OCI-LY3 (cell line): ENCODE results near the gene TBCK.

Experiments
- H2AFZ ChIP-seq: fragments of 200-600, 300-600 bp; shearing (Covaris generic); 2 replicates; pipeline ENCODE4 v1.6.0; 2014; ENCODE audit warnings: antibody characterized with exemption, low read depth, low read length
- H3K27ac ChIP-seq: fragments of 200-600, 300-600 bp; sonication (generic); 2 replicates; pipeline ENCODE4 v1.5.1; 2014; ENCODE audit warnings: mild to moderate bottlenecking, low read length, moderate library complexity, mixed read lengths
- H3K27me3 ChIP-seq: fragments of 200-600, 300-600 bp; sonication (generic); 2 replicates; pipeline ENCODE4 v1.6.1; 2014; ENCODE audit warnings: low read depth, low read length, mixed read lengths
- H3K36me3 ChIP-seq: fragments of 200-600, 300-600 bp; sonication (generic); replicated peaks from 2 replicates; pipeline ENCODE3; 2014; ENCODE audit warnings: low read depth, low read length, mixed read lengths
- H3K4me1 ChIP-seq: fragments of 300-600, 200-600 bp; sonication (generic); 2 replicates; pipeline ENCODE4 v1.6.1; 2014; ENCODE audit warnings: low read length, mixed read lengths
- H3K4me2 ChIP-seq: fragments of 200-600, 300-600 bp; sonication (generic); 2 replicates; pipeline ENCODE4 v1.6.1; 2014; ENCODE audit warnings: low read length, mixed read lengths
- H3K4me3 ChIP-seq: fragments of 300-600, 200-600 bp; sonication (generic); 2 replicates; pipeline ENCODE4 v1.5.1; 2014; ENCODE audit warnings: antibody characterized with exemption, mild to moderate bottlenecking, low read length, moderate library complexity
- H3K79me2 ChIP-seq: fragments of 300-600, 200-600 bp; shearing (Covaris generic); 2 replicates; pipeline ENCODE4 v1.6.1; 2014; ENCODE audit warnings: mild to moderate bottlenecking, low read length, mixed read lengths
- H3K9ac ChIP-seq: fragments of 300-600, 200-600 bp; shearing (Covaris generic); 2 replicates; pipeline ENCODE4 v1.6.0; 2014; ENCODE audit warnings: mild to moderate bottlenecking, low read length, moderate library complexity
- H3K9me3 ChIP-seq: fragments of 200-600, 300-600 bp; shearing (Covaris generic); 2 replicates; pipeline ENCODE4 v1.6.1; 2014; ENCODE audit warnings: low read length, mixed read lengths; ENCODE audit not compliant: insufficient read depth
- H4K20me1 ChIP-seq: fragments of 200-600, 300-600 bp; sonication (generic); 2 replicates; pipeline ENCODE4 v1.6.1; 2016; ENCODE audit warnings: low read length, mixed read lengths; ENCODE audit not compliant: insufficient read depth
- CTCF ChIP-seq: fragments of 200-600, 300-600 bp; sonication (generic); IDR thresholded peaks from 2 replicates; pipeline ENCODE4 v1.5.1; 2014; ENCODE audit warnings: antibody characterized with exemption, low read length, low read depth
- EZH2phosphoT487 ChIP-seq: fragments of 200-600 bp; shearing (Covaris generic); IDR thresholded peaks from 2 replicates; pipeline ENCODE4 v1.6.1; 2018; ENCODE audit warnings: antibody characterized with exemption, mixed run types, low read depth

TBCK gene

GRCh38 chr4:106261980-106262379 is 54.0 kb downstream of the TBCK start:
- no peaks in the 10 kb centered on the region for H3K27me3 ChIP-seq
- TF ChIP-seq EZH2phosphoT487: no peak
- H3K27ac ChIP-seq: no peak overlapping the region
- no peaks in the 10 kb centered on the region for H3K36me3 ChIP-seq
- no peaks in the 10 kb centered on the region for H4K20me1 ChIP-seq
- H3K79me2 ChIP-seq: no peaks in the 10 kb centered on the region
- no peak overlapping the region for H3K4me3 ChIP-seq
- no peaks in the 10 kb centered on the region for H3K9me3 ChIP-seq
- H3K4me2 ChIP-seq: no peak overlapping the region
- no peak overlapping the region for H3K9ac ChIP-seq
- H3K4me1 ChIP-seq: no peaks in the 10 kb centered on the region
- no peak overlapping the region for H2AFZ ChIP-seq

DNA sequence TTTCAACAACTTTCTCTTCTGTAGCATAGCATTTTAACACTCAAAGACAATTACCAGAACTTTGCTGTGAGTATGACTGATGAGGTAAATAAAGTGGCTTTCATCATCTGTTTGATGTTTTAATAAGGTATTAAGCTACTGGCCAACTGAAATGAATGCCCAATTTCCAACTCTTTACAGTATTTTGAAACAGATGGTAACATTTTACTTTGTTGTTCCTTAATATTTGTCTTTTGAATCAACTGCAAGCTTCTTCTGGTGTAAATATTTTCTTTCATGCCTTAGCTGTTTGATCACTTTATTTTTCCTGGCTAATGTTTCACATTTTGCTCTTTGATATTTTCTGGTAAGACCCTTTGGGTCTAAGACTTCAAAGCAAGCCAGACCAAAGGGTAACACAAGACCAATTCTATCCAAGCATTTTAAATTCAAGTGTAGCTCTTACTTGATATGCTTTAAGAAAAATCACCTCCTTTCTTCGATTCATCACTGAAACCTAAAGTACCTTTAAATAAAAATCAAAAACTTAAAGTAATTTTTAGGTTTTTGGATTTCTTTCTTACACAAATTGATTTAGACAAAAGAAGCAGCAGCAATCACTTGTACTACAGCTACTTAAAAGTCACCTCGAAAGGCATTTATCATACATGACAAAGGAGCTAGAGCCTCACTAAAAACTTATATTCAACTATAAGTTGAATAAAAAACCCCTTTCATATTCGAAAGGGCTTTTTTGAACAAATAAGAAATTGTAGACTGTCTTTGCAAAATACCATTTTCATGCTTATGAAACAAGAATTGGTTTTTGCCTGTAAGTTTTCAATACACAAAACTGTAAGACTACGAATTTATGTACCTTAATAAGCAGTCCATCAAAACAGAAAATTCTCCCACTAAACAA is 57.6 kb downstream of the TBCK start:
- H3K4me1 ChIP-seq: no peaks in the 10 kb centered on the region
- peaks cover 2% of the 10 kb centered on the region for H3K36me3 ChIP-seq
- TF ChIP-seq EZH2phosphoT487 (no peak), CTCF (no peak)
- no peaks in the 10 kb centered on the region for H3K27me3 ChIP-seq
- no peaks in the 10 kb centered on the region for H3K79me2 ChIP-seq
- H2AFZ ChIP-seq: no peak overlapping the region
- H3K4me2 ChIP-seq: no peak overlapping the region
- no peak overlapping the region for H3K9ac ChIP-seq
- H3K9me3 ChIP-seq: no peaks in the 10 kb centered on the region
- no peak overlapping the region for H3K4me3 ChIP-seq
- H3K27ac ChIP-seq: no peak overlapping the region
- no peaks in the 10 kb centered on the region for H4K20me1 ChIP-seq

- TF ChIP-seq CTCF: no peak
- no peak for TF ChIP-seq EZH2phosphoT487
- H3K27ac ChIP-seq: no peak overlapping the region
Measured at GRCh38 chr4:106256190-106256589, 59.8 kb downstream of the TBCK start.

GRCh38 chr4:106255195-106255594 is 60.8 kb downstream of the TBCK start:
- no peak overlapping the region for H2AFZ ChIP-seq

More at GRCh38 chr4:106256190-106256589, 59.8 kb downstream of the TBCK start:
- Histone ChIP-seq H4K20me1 (no peaks in the 10 kb centered on the region), H2AFZ (no peak overlapping the region), H3K36me3 (peaks cover 2% of the 10 kb centered on the region), H3K79me2 (no peaks in the 10 kb centered on the region), H3K9ac (no peak overlapping the region), H3K4me1 (no peaks in the 10 kb centered on the region), H3K27me3 (no peaks in the 10 kb centered on the region), H3K9me3 (no peaks in the 10 kb centered on the region), H3K4me3 (no peak overlapping the region), H3K4me2 (no peak overlapping the region)

More at GRCh38 chr4:106255195-106255594, 60.8 kb downstream of the TBCK start:
- no peaks in the 10 kb centered on the region for H3K79me2 ChIP-seq
- TF ChIP-seq CTCF: no peak
- no peak for TF ChIP-seq EZH2phosphoT487
- H3K4me2 ChIP-seq: no peak overlapping the region
- no peak overlapping the region for H3K27ac ChIP-seq
- no peaks in the 10 kb centered on the region for H3K4me1 ChIP-seq
- peaks cover 2% of the 10 kb centered on the region for H3K36me3 ChIP-seq
- no peak overlapping the region for H3K9ac ChIP-seq
- no peak overlapping the region for H3K4me3 ChIP-seq
- no peaks in the 10 kb centered on the region for H4K20me1 ChIP-seq
- no peaks in the 10 kb centered on the region for H3K9me3 ChIP-seq
- no peaks in the 10 kb centered on the region for H3K27me3 ChIP-seq
